SKM-1 treated with dmso at 0.1 percent for 144 hours (cell line): ENCODE results near the gene MALRD1.

Experiments used
- DNase-seq: peaks from one replicate; lab custom pipeline; 2025; ENCODE audit not compliant: unreplicated experiment; lab: John Stamatoyannopoulos, UW

The MALRD1 gene

DNA sequence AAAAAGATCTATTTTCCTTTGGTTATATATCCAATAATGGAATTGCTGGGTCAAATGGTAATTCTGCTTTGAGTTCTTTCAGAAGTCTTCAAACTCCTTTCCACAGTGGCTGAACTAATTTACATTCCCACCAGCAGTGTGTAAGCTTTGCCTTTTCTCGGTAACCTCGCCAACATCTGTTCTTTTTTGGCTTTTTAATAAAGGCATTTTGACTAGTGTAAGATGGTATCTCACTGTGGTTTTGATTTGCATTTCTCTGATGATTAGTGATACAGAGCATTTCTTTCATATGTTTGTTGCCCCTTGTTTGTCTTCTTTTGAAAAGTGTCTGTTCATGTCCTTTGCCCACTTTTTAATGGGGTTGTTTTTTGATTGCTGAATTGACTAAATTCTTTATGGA is 285.0 kb downstream of the MALRD1 start:
- DNase-seq, result no peak

DNA sequence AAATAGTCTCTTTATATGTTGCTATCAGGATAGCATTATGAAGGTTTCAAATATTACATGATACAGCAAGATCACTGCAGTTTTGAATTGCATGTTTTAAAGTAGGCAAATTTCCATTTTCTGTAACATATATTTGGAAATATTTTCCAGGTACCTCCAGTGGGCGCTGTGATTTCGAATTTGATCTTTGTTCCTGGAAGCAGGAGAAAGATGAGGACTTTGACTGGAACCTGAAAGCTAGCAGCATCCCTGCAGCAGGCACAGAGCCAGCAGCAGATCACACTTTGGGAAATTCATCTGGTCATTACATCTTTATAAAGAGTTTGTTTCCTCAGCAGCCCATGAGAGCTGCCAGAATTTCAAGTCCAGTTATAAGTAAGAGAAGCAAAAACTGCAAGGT is 299.0 kb downstream of the MALRD1 start:
- DNase-seq, result no peak

GRCh38 chr10:19367176-19367575 is 318.6 kb downstream of the MALRD1 start:
- DNase-seq, result no peak

GRCh38 chr10:19373988-19374387 is 325.4 kb downstream of the MALRD1 start:
- no peak for DNase-seq

GRCh38 chr10:19385846-19386450 is 337.3 kb downstream of the MALRD1 start:
- no peak for DNase-seq

- no peak for DNase-seq
Observed at GRCh38 chr10:19408924-19409323, 360.3 kb downstream of the MALRD1 start.

DNA sequence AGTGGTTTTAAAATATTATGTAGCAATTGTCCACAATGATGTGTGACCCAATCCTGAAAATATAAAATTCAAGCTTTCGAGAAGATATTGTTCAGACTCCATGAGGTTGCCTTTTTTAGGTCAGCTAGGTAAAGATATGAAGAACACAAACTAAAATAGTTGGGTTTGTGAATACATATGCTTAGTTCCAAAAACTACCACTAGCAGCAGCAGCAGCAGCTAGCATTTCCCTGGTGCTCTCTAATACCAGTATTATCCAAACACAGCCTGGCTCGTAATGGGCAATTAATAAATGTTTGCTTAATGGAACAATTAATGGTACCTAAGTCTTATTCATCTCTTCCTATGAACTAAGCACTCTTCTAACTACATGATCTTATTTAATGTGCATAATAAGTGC is 362.5 kb downstream of the MALRD1 start:
- no peak for DNase-seq

- no peak for DNase-seq
Observed at GRCh38 chr10:19412531-19412930, 363.9 kb downstream of the MALRD1 start.

DNA sequence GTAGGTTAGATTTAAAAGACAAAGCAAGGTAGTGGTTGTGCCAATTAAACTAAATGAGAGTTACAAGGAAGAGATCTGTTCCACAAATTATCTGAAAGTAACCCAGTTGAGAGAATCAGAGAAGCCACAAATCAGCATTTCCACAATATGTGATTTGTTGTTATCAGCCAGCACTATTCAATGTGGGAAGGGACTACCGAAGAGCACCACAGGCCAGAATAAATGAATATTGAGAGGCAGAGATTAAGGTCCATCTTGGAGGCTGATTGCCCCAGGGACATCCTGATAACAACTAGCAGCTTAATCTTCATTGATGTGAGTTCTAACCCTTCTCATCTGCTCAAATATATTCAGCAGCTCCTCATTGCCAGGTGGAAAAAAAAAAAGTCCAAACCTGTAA is 367.6 kb downstream of the MALRD1 start:
- DNase-seq, result no peak

GRCh38 chr10:19417740-19418139 is 369.1 kb downstream of the MALRD1 start:
- DNase-seq, result no peak

DNA sequence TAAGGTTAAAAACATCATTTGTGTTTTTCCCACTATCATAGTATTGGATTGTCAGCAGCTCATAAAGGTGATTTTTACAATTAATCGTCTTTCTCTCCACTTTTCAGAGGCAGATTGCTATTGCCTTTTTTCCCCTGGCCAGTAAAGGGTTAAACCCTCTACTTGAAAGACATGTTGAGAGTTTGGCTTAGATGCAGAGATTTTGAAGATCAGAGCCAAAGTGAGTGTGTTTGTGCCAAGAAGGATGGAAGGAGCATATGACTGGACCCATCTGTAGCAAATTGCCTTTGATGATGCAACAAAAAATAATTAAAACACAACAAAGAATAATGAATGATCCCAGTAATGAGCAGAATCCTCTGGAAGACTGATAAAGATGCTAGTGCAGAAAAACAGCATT is 373.1 kb downstream of the MALRD1 start:
- DNase-seq, result no peak

GRCh38 chr10:19426034-19426433 is 377.4 kb downstream of the MALRD1 start:
- DNase-seq, result no peak

GRCh38 chr10:19431622-19432351 is 383.2 kb downstream of the MALRD1 start:
- DNase-seq, result no peak

DNA sequence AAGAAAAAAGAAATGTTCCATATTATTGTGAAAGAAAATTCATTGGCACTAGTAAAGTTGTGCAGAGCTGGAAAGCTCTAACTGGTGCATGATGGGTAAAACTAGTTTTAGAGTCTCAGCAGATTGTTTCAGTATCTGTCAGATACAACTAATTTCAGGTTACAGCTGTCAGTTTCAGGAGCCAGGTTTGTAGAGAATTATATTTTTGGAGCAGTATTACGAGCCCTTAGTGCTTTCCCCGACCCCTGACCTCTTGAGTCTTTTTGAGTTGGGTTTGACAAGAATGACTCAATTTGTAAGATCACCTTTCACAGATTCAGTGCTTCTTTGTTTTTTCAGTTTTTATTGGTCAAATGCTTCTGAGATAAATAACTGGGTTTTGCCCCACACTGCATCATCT is 401.3 kb downstream of the MALRD1 start:
- no peak for DNase-seq

- DNase-seq, result no peak
Observed at GRCh38 chr10:19451356-19451755, 402.8 kb downstream of the MALRD1 start.

GRCh38 chr10:19451937-19452336 is 403.3 kb downstream of the MALRD1 start:
- no peak for DNase-seq

GRCh38 chr10:19453967-19454366 is 405.4 kb downstream of the MALRD1 start:
- DNase-seq, result no peak

- DNase-seq, result no peak
Observed at GRCh38 chr10:19461588-19461987, 413.0 kb downstream of the MALRD1 start.

DNA sequence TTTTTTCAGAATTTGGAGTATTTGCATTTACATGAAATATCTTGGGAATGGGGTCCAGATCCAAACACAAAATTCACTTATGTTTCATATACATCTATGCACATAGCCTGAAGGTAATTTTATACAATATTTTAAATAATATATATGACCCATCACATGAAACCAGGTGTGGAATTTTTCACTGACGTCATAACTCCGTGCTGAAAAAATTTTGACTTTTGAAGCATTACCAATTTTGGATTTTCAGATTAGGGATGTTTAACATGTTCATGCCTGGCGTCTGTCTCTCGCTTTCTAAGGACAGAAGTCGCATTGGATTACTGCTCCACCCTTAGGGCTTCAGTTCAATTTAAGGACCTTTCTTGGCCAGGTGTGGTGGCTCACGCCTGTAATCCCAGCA is 418.1 kb downstream of the MALRD1 start:
- DNase-seq, result no peak

- DNase-seq, result no peak
Observed at GRCh38 chr10:19468413-19468812, 419.8 kb downstream of the MALRD1 start.

DNA sequence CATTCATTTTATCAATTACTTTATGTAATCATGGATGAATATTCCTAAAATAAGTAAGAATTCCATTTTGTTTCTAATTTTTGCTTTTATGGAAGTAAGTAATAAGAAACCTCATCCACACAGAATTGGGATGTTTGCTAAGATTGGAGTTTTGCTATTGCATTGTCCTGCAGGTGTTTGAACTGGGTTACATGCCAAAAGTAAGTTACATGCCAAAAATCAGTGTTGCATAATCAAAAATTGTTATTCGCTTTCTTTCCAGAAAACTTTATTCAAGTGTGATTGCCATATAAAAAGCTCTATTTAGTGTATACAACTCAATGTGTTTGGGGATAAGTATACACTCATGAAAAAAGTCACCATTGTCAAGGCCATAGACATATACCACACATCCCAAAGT is 420.9 kb downstream of the MALRD1 start:
- no peak for DNase-seq

- no peak for DNase-seq
Observed at GRCh38 chr10:19479854-19480253, 431.3 kb downstream of the MALRD1 start.

DNA sequence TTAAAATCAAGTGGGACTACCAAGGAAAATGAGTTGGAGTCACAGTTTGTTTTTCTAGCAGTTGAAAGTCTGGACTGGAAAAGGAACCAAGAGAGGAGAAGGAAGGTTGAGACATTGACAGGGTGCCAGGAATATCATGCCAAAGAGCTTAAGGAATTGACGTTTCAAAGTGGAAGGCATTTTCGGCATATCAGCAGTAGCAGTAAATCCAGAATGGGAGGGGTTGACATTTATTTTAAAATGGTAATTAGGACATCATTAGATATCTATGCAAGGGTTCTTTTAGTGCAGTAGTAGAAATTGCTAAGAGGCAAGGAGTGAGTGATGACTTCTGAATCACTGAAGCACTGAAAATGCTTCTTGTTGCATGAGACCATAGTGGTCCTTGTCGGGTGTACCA is 431.8 kb downstream of the MALRD1 start:
- DNase-seq, result no peak
